Esophagus (tissue), 2 donors: Measurements from ENCODE around the gene SMYD3. TPM values are rescaled to one million over a fixed set of nuclear protein-coding genes. Genes with fewer than 3 reads are reported as not detected.
"Not testable (repeated sequence)": the region's sequence is repeated elsewhere in the genome, so short reads cannot be mapped to it uniquely, and the experiment has no call there.

ENCODE experiments used
- H3K27ac ChIP-seq, 2 donors: one replicate each; pipeline ENCODE4 v1.5.1; 2013; ENCODE audit warnings: low read depth in 2 of 2, mild to moderate bottlenecking in 2 of 2, inconsistent platforms in 1 of 2, low read length in 1 of 2, moderate library complexity in 1 of 2
- H3K27me3 ChIP-seq, 2 donors: one replicate each; pipeline ENCODE4 v1.6.1; 2013; ENCODE audit warnings: low read length in 2 of 2, control low read depth in 1 of 2, mild to moderate bottlenecking in 1 of 2; ENCODE audit not compliant: insufficient read depth in 2 of 2, control insufficient read depth in 1 of 2
- H3K36me3 ChIP-seq, 2 donors: one replicate each; pipeline ENCODE4 v1.6.1; 2013; ENCODE audit warnings: low read length in 1 of 2; ENCODE audit not compliant: control insufficient read depth in 2 of 2, insufficient read depth in 2 of 2
- H3K4me1 ChIP-seq, 2 donors: one replicate each; pipeline ENCODE4 v1.6.1; 2013; ENCODE audit warnings: low read length in 1 of 2; ENCODE audit not compliant: control insufficient read depth in 2 of 2, insufficient read depth in 2 of 2
- H3K4me3 ChIP-seq, 2 donors: one replicate each; pipeline ENCODE4 v1.5.1; 2013; ENCODE audit warnings: low read length in 2 of 2, mild to moderate bottlenecking in 2 of 2, low read depth in 1 of 2, moderate library complexity in 1 of 2
- H3K9me3 ChIP-seq, 2 donors: one replicate each; pipeline ENCODE4 v1.6.1; 2013; ENCODE audit warnings: mild to moderate bottlenecking in 2 of 2, low read depth in 1 of 2, low read length in 1 of 2, moderate library complexity in 1 of 2; ENCODE audit not compliant: control insufficient read depth in 2 of 2, insufficient read depth in 1 of 2
- WGBS, 2 donors: extraction: QIAGEN DNeasy Blood & Tissue Kit; methylation state at CpG; one replicate each; pipeline ENCODE4 v1.1.7; 2013; 5-methylcytosine and 5-hydroxymethylcytosine counted together
- polyA plus RNA-seq, 2 donors: library from polyadenylated mRNA; stranded (reverse); fragments of 200-250 nt; gene quantifications; one replicate each; pipeline ENCODE4 v1.2.3, GENCODE V29; 2013
- donor health status: healthy with polysubstance abuse.
- donor health status: Bipolar disorder and iron deficiency.

SMYD3 gene
- polyA plus RNA-seq, 2 donors, result 5.0 to 5.7 TPM

DNA sequence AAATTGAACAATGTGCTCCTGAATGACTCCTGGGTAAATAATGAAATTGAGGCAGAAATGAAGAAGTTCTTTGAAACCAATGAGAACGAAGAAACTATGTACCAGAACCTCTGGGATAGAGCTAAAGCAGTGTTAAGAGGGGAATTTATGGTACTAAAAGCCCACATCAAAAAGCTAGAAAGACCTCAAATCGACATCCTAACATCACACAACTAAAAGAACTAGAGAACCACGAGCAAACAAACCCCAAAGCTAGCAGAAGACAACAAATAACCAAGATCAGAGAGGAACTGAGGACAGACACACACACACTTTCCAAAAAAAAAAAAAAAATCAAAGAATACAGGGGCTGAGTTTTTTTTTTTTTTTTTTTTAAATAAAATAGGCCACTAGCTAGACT lies 564.2 kb downstream of the SMYD3 start:
- H3K9me3 ChIP-seq, result no peaks in the 10 kb centered on the region

DNA sequence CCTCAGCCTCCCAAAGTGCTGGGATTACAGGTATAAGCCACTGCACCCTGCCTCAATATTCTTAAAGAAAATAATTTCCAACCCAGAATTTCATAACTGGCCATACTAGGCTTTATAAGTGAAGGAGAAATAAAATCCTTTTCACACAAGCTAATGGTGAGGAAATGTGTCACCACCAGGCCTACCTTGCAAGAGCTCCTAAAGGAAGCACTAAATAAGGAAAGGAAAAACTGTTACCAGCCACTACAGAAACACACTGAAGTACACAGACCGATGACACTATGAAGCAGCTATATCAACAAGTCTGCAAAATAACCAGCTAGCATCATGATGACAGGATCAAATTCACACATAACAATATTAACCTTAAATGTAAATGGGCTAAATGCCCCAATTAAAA lies 565.3 kb downstream of the SMYD3 start:
- H3K27ac ChIP-seq, H3K27me3 ChIP-seq, H3K4me1 ChIP-seq, H3K4me3 ChIP-seq, H3K9me3 ChIP-seq, H3K36me3 ChIP-seq: not testable (repeated sequence)
- 90% methylated on average over 1 of the region's 1 CpG for WGBS, 2 donors

More for the DNA sequence above, 564.2 kb downstream of the SMYD3 start:
- WGBS, 2 donors, result 66 to 73% methylated on average over 3 of the region's 3 CpGs
- H3K36me3 ChIP-seq, result no peaks in the 10 kb centered on the region
- no peak overlapping the region for H3K4me3 ChIP-seq
- no peaks in the 10 kb centered on the region for H3K27me3 ChIP-seq
- H3K27ac ChIP-seq, result no peak overlapping the region
- H3K4me1 ChIP-seq, result peaks cover 0 to 2% of the 10 kb centered on the region in 2 donors

- no peaks in the 10 kb centered on the region for H3K27me3 ChIP-seq
- H3K27ac ChIP-seq, result no peak overlapping the region
- H3K9me3 ChIP-seq, result no peaks in the 10 kb centered on the region
- no peak overlapping the region for H3K4me3 ChIP-seq
- H3K36me3 ChIP-seq, result no peaks in the 10 kb centered on the region
- WGBS, 2 donors, result 68 to 81% methylated on average over 8 of the region's 8 CpGs
- H3K4me1 ChIP-seq, result peaks cover 0 to 2% of the 10 kb centered on the region in 2 donors
Measured at GRCh38 chr1:245939756-245940345, 567.2 kb downstream of the SMYD3 start.

DNA sequence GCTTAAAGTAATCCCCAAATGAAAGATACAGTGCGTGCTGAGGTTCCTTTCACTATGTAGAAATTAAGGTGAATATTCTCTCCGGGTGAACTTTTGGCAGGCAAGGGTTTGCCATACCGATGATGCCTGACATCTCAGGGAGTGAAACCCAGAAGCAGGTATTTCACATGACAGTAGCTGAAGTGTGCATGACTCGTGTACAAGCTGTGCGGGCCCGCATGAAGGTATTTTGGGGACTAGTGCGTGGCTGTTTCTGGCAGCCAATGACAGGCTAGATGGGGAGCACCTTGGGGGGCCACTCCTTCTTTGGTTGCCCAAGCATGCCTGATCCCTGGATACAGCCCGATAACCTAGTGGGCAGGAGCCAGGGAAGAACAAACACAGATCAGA lies 569.0 kb downstream of the SMYD3 start:
- Histone ChIP-seq H3K9me3 (no peaks in the 10 kb centered on the region), H3K4me3 (no peak overlapping the region), H3K27ac (no peak overlapping the region), H3K36me3 (no peaks in the 10 kb centered on the region), H3K27me3 (no peaks in the 10 kb centered on the region), H3K4me1 (peaks cover 0 to 2% of the 10 kb centered on the region in 2 donors)
- WGBS, 2 donors, result 64 to 82% methylated on average over 8 of the region's 8 CpGs

DNA sequence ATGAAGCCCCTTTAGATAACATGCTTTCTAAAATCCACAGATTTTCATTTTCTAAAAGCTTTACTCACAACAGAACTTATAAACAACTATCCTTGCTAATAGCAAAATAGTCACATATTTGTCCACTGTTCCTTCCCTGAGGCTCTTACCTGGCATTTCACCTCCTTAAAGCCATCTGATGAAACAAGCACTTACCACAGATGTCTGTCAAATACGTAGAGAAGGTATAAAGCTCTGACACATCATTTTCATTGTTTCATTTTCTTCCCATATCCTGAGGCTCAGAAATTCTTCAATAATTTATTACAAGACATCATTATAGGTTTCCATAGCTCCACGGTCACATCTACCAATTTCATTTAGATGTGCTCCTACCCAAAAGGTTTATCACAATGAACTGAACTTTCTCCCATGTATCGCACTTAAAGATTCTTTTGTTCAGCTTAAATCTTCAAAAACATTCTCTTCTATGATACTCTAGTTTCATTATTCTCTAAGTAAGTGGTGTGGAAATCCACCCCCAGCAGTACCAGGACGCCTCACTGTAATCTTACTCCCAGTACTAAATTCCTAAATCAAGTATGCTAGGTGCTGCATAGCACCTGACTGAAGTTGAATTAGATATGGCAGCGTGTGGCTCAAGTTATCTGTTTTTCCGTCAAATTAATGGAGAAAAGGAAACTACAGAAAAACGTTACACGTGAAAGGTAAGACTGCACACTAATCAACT lies 569.6 kb downstream of the SMYD3 start:
- Histone ChIP-seq H3K4me3 (no peak overlapping the region), H3K9me3 (no peaks in the 10 kb centered on the region), H3K4me1 (peaks cover 0 to 2% of the 10 kb centered on the region in 2 donors), H3K27ac (no peak overlapping the region), H3K27me3 (no peaks in the 10 kb centered on the region), H3K36me3 (no peaks in the 10 kb centered on the region)
- WGBS, 2 donors, result 78 to 90% methylated on average over 8 of the region's 8 CpGs

GRCh38 chr1:245934409-245934808 lies 572.7 kb downstream of the SMYD3 start:
- Histone ChIP-seq H3K4me1 (peaks cover 0 to 2% of the 10 kb centered on the region in 2 donors), H3K4me3 (no peak overlapping the region), H3K9me3 (no peaks in the 10 kb centered on the region), H3K36me3 (no peaks in the 10 kb centered on the region), H3K27me3 (no peaks in the 10 kb centered on the region), H3K27ac (no peak overlapping the region)
- 95 to 96% methylated on average over 7 of the region's 7 CpGs for WGBS, 2 donors

- Histone ChIP-seq H3K27me3 (no peaks in the 10 kb centered on the region), H3K27ac (no peak overlapping the region), H3K4me1 (peaks cover 0 to 2% of the 10 kb centered on the region in 2 donors), H3K9me3 (no peaks in the 10 kb centered on the region), H3K4me3 (no peak overlapping the region), H3K36me3 (no peaks in the 10 kb centered on the region)
- 47 to 63% methylated on average over 2 of the region's 2 CpGs for WGBS, 2 donors
Measured at GRCh38 chr1:245933431-245934045, 573.5 kb downstream of the SMYD3 start.

GRCh38 chr1:245932302-245932972 lies 574.6 kb downstream of the SMYD3 start:
- Histone ChIP-seq H3K27ac (no peak overlapping the region), H3K4me1 (no peaks in the 10 kb centered on the region), H3K9me3 (no peaks in the 10 kb centered on the region), H3K36me3 (peaks cover 0 to under 1% of the 10 kb centered on the region in 2 donors), H3K27me3 (no peaks in the 10 kb centered on the region), H3K4me3 (no peak overlapping the region)
- 91 to 92% methylated on average over 8 of the region's 8 CpGs for WGBS, 2 donors

DNA sequence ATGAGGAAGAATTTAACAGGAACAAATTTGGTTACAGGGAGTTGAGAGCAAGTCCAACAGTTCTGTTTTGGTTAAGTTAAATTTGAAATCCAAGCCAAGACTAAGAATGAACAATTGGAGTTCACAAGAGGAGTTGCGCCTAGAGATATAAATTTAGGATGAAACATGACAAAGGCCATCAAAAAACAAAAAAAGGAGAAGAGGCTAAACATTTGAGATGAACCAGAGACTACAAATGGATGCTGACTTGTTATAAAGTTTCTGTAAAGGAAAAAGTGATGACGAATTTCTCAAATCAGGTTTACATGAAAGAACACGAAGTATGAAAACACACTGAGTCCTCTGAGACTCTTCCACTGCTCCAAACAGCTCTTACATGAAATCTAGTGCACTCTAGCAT lies 575.6 kb downstream of the SMYD3 start:
- Histone ChIP-seq H3K9me3 (no peaks in the 10 kb centered on the region), H3K36me3 (peaks cover 0 to 2% of the 10 kb centered on the region in 2 donors), H3K4me1 (no peaks in the 10 kb centered on the region), H3K4me3 (no peak overlapping the region), H3K27me3 (no peaks in the 10 kb centered on the region), H3K27ac (no peak overlapping the region)
- WGBS, 2 donors, result 89 to 93% methylated on average over 3 of the region's 3 CpGs
